ENCODE measurements around the gene PRKD1.

GRCh38 chr14:29603696-29604095 is 324.0 kb downstream of the PRKD1 start:
- TF ChIP-seq POLR2A (IDR thresholded peaks at IDR 0.05), result no peak
- TF ChIP-seq CTCF (IDR thresholded peaks at IDR 0.05), result no peak
